ACHN (cell line): ENCODE data around the gene CPVL.

Experiments used
- DNase-seq: peaks from one replicate; pipeline ENCODE4 v3.0.0-alpha.2; 2015
- in situ Hi-C: cut with HindIII; loops from 2 replicates; pipeline ENCODE4 v1.10.0; 2017; ENCODE audit warnings: low sequenced_read_pairs, low pct_ligation_motif_present, low pct_unique_long_range_greater_than_20kb

CPVL gene

DNA sequence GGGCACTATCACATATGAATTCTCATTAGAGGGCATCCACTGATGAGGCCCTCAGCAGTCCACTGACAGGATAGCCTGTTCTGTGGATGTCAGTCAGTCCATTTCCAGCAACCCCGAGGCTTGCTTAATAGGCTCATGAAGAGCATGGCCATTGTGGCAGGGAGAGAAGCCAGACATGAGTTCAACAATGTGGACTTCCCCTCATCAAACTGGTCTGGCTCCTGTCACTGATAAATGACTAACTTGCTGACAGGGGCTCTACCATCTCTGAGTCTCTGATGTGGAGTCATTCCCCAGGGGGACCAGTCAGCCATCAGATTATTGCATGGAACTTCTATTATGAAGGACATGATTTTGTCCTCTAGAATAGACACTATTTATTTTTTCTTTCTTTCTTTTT lies 168.5 kb downstream of the CPVL start:
- no peak for DNase-seq
- in situ Hi-C loops, result no loop called here

GRCh38 chr7:28976022-28976421 lies 170.3 kb downstream of the CPVL start:
- no peak for DNase-seq
- in situ Hi-C loops, result no loop called here

DNA sequence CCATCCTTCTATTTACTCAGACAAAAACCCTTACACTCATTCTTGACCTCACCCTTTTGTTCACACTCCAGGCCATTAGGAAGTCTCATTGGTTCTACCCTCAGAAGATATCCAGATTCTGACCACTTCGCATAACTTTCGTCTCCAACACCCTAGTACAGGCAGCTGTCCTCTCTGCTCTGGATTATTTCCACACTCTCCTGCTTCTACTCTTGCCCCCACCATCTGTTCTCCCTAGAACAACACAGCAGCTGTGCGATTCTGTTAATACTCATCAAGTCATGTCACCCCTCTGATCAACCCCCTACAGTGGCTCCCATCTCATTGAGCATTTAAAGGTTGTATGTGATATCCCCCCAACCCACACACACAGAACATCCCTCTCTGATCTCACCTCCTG lies 172.7 kb downstream of the CPVL start:
- in situ Hi-C loops, result no loop called here
- no peak for DNase-seq

DNA sequence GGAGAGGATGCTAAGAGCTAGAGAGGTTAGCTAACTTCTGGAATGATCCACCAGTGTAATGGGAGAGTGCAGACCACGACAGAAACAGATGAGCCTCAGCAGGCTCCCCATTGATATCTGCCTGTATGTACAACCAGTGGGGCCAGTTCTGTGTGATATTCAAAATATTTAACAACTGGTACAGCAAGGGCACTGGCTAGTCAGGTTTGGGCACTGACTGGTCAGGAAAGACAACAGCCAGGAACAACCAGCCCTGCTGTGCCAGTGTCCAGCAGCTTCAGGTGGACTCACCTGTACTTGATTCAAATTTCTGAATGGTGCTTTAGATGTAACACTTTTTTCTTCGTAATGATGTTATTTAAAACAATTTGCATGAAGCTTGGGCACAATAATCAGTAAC lies 182.3 kb downstream of the CPVL start:
- DNase-seq, result no peak
- in situ Hi-C loops, result no loop called here

GRCh38 chr7:28961972-28962371 lies 184.4 kb downstream of the CPVL start:
- in situ Hi-C loops, result no loop called here
- DNase-seq, result no peak

DNA sequence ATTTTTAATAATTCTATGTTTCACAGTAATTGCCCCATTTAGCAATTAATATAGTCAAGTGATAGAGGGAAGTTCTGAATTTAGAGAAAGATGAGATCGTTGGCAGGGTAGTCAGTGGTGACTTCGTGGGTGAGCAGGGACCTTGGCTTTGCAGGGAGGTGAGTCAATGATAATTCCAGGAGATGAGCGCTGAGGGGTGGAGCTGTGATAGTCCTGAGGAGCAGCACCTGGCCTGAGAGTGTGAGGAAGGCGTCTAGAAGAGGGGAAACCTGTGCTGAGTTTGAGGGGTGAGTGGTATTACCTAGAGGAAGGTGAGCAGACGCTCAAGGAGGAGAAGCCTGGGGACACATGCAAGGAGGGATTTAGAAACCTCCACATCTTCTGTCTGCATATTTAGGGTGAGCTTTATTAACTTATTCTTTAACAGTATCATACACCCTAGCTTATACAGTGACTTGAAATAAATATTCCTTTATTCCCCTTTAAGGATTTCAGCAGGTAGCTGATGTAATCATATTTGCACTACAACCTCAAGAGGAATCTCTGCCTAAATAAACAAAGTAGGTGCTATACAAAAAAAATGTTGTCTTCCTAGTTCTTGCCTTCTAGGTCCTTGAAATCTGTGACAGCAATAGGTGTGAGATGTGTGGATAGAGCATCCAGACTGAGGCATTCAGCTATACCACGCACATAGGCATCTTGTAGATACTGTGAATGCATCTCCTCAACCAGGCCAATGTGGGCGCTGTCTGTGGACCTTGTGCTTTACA lies 186.1 kb downstream of the CPVL start:
- no peak for DNase-seq
- in situ Hi-C loops, result no loop called here

DNA sequence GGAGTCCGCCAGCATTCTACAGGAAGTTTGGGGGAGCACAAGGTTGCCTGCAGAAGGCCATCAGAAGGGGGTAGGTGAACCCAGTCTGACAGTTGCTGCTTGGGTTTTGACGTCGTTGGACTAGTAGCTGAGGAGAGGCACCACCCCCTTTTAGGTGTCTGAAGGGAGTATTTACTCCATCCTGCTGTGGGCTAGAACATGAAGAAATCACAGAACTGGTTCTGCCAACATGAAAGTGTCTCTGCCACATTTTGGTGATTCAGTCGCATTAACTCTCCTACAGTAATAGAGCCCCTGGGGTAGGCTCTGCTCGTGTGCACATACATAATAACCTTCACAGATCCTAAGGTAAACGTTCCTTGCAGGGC lies 187.4 kb downstream of the CPVL start:
- in situ Hi-C loops, result no loop called here
- DNase-seq, result no peak

DNA sequence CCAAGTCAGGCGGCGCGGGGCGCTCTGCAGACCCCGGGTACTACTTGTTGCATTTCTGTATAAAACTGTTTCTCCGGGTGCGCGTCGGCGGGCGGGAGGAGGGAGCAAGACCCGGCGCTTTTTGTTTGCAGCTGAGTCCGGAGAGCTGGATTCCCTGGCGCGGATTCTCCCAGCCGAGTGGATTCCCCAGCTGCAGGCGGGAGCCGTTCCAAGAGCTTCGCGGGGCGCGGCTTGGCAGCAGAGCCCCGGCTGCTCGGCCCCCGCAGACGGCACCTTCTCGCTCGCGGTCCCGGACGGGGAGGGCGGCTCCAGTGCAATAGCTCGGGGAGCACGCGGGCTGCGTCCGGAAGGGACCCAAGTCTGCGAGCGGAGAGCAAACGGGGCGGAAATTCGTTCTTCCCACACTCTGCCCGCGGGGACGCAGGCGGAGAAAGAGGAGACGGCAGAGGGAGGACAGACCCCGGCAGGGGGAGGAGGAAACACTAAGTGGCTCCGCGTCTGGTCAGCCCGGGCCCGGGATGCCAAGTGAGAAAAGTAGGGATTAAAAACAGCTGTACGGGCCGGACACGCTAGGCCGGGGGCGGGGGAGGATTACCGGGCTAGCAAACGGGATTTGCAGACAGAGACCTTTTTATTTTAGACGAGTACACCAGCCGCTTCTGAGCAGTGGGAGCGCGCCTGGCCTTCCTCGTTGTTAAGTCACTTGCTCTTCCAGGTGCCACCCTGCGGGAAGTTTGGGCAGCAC lies 187.9 kb downstream of the CPVL start, which contains the start of gene TRIL:
Gene TRIL (minus strand): TSS at position 96 of the 745 bp plus-strand sequence. CDS start 284 bp downstream, outside the sequence.
- in situ Hi-C loops, result no loop called here
- no peak for DNase-seq

DNA sequence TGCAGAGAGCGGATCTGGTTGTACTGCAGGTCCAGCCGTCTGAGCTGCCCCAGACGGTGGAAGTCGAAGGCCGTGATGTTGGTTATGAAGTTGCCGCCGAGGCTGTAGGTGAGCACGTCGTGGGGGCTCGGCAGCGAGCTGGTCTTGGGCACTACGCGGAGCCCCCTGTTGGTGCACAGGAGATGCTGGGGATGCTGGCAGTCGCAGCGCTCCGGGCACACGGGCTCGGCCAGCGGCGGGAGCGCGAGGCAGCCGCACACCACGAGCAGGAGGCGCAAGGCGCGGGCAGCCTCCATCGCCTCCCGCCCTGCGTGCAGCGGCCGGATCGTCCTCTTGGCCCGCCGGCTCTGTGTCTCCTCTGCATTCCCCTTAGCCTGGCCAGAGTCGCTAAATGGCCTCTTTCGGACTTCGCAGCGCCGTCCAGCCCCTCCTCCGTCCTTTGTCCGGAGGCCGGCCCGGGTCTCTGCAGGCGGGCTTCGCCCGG lies 188.5 kb downstream of the CPVL start:
- DNase-seq, result no peak
- in situ Hi-C loops, result no loop called here

DNA sequence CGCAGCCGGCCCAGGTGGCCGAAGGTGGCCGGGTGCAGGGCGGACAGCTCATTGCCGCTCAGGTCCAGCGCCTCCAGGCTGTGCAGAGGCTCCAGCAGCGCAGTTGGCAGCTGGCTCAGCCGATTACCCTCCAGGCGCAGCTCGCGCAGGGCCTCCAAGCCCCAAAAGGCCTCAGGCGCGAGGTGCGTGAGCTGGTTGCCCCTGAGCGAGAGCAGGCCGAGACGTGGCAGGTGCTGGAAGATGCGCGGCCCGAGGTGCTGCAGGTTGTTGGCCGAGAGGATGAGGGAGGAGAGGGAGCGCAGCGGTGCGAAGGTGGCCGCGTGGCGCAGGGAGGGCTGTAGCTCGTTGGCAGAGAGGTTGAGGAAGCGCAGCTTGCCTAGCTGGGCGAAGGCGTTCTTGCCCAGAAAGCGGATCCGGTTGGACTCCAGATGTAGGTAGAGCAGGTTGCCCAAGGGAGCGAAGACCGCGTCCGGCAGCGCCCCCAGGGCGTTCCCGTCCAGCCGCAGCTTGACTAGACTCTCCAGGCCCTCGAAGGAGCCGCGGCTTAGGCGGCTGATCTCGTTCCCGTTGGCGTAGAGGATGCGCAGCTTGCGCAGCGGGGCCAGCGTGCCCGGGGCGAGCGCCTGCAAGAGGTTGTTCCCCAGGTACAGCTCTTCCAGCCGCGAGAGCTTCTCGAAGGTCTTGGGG lies 189.1 kb downstream of the CPVL start:
- in situ Hi-C loops, result no loop called here
- DNase-seq, result no peak

DNA sequence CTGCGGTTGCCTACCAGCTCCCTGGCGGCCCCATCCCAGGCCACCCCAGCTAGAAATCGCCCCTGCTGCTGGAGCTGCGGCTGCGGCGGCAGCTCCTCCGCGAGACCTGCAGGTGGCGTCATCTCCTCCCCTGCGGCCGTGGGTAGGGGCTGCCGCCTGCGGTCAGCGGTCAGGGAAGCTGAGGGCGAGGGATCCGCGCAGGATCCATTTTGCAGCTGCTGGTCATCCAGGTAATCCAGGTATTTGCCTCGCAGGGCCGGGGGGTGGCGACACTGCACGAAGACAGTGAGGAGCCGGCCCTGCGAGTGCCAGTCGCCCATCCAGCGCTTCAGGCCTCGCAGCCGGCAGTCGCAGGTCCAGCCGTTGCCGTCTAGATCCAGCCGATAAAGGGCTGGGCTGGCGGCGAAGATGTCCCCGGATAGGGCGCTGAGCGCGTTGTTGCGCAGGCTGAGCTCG lies 189.7 kb downstream of the CPVL start:
- DNase-seq, result peak; percentile 41
- in situ Hi-C loops, result no loop called here

- DNase-seq, result peak; percentile 69
- in situ Hi-C loops, result no loop called here
Observed at GRCh38 chr7:28955718-28956607, 190.4 kb downstream of the CPVL start.

DNA sequence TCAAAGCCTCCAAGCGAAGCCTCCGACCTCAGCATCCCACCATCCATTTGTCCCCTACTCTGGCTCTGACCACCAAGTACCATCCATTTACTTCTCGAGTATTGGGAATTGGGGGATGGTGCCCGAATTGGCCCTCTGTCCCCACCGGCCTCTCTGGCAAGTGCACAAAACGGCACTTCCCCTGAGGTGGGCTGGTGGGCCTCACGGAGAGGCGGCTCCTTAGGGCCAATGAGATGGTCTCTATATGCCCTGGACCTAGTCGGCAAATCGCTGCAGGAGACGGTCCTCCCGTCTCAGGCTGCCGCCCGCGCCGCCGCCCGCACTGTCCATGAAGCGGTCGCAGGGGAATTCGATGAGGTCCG lies 191.0 kb downstream of the CPVL start:
- DNase-seq, result no peak
- in situ Hi-C loops, result no loop called here

- in situ Hi-C loops, result no loop called here
- no peak for DNase-seq
Observed at GRCh38 chr7:28954946-28955345, 191.4 kb downstream of the CPVL start.

DNA sequence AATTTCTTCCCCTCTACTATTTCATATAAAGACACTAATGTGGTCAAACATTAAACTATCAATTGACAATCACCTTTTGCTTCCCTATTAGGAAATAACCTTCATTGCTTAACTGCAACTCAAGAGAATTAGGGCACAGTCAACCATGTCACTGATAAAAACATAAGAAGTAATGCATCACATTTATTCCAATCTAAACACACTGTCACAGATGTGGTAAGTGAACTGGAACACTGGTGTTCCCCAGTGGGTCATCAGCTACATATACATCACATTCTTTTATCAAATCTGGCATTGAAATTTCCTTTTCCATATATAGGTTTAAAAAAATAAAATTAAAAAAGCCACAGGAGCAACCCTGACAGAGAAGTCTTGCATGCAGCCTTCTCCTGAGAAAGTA lies 191.9 kb downstream of the CPVL start:
- no peak for DNase-seq

GRCh38 chr7:28953633-28954032 lies 192.7 kb downstream of the CPVL start:
- no peak for DNase-seq
- in situ Hi-C loops, result no loop called here

More for the DNA sequence above, 191.9 kb downstream of the CPVL start:
- in situ Hi-C loops, result no loop called here
